ENCODE measurements around the gene APOD. TPM values are rescaled to one million over a fixed set of nuclear protein-coding genes. Genes with fewer than 3 reads are reported as not detected.
"Not testable (repeated sequence)": the region's sequence is repeated elsewhere in the genome, so short reads cannot be mapped to it uniquely, and the experiment has no call there.

Gene APOD
- total RNA-seq, 1 experiment from 2014 or later = not detected

GRCh38 chr3:195591852-195592251, 8.1 kb upstream of the APOD start:
- BruUV-seq (replicated peaks) = no TSS peak
- Mint-ChIP-seq H3K4me1 (ENCODE audit: low read depth, unreplicated experiment) (no peaks in the 10 kb centered on the region), H3K27ac (ENCODE audit: unreplicated experiment) (no peak overlapping the region), H3K4me3 (ENCODE audit: low read depth, unreplicated experiment) (no peak overlapping the region), H3K27me3 (ENCODE audit: unreplicated experiment) (peaks cover 15% of the 10 kb centered on the region), H3K36me3 (ENCODE audit: insufficient read depth, unreplicated experiment) (no peaks in the 10 kb centered on the region), H3K9me3 (ENCODE audit: low read depth, unreplicated experiment) (no peaks in the 10 kb centered on the region)
- intact Hi-C loops (cut with micrococcal nuclease; ENCODE audit: unreplicated experiment) = no loop called here
- DNase-seq = no peak
- CTCF ChIA-PET = no interaction called here
- no peak for TF ChIP-seq CTCF (IDR thresholded peaks at IDR 0.05; ENCODE audit: unreplicated experiment)

GRCh38 chr3:195591220-195591619, 7.5 kb upstream of the APOD start:
- DNase-seq = no peak
- intact Hi-C loops (cut with micrococcal nuclease; ENCODE audit: unreplicated experiment) = no loop called here

GRCh38 chr3:195590381-195590780, 6.6 kb upstream of the APOD start:
- intact Hi-C loops (cut with micrococcal nuclease; ENCODE audit: unreplicated experiment); H3K9me3 Mint-ChIP-seq (ENCODE audit: low read depth, unreplicated experiment); CTCF ChIA-PET; H3K4me1 Mint-ChIP-seq (ENCODE audit: low read depth, unreplicated experiment); H3K27me3 Mint-ChIP-seq (ENCODE audit: unreplicated experiment); H3K27ac Mint-ChIP-seq (ENCODE audit: unreplicated experiment); DNase-seq; H3K36me3 Mint-ChIP-seq (ENCODE audit: insufficient read depth, unreplicated experiment); H3K4me3 Mint-ChIP-seq (ENCODE audit: low read depth, unreplicated experiment); BruUV-seq (replicated peaks): not testable (repeated sequence)

More at GRCh38 chr3:195591220-195591619, 7.5 kb upstream of the APOD start:
- H3K27me3 Mint-ChIP-seq (ENCODE audit: unreplicated experiment) = peaks cover 9% of the 10 kb centered on the region
- H3K4me3 Mint-ChIP-seq (ENCODE audit: low read depth, unreplicated experiment) = no peak overlapping the region
- H3K36me3 Mint-ChIP-seq (ENCODE audit: insufficient read depth, unreplicated experiment) = no peaks in the 10 kb centered on the region
- CTCF ChIA-PET = no interaction called here
- H3K9me3 Mint-ChIP-seq (ENCODE audit: low read depth, unreplicated experiment) = no peaks in the 10 kb centered on the region
- no peaks in the 10 kb centered on the region for H3K4me1 Mint-ChIP-seq (ENCODE audit: low read depth, unreplicated experiment)
- H3K27ac Mint-ChIP-seq (ENCODE audit: unreplicated experiment) = no peak overlapping the region
- no peak for TF ChIP-seq CTCF (IDR thresholded peaks at IDR 0.05; ENCODE audit: unreplicated experiment)
- no TSS peak for BruUV-seq (replicated peaks)

- H3K4me1 Mint-ChIP-seq (ENCODE audit: low read depth, unreplicated experiment); CTCF ChIA-PET; intact Hi-C loops (cut with micrococcal nuclease; ENCODE audit: unreplicated experiment); BruUV-seq (replicated peaks); H3K27ac Mint-ChIP-seq (ENCODE audit: unreplicated experiment); H3K4me3 Mint-ChIP-seq (ENCODE audit: low read depth, unreplicated experiment); DNase-seq; H3K9me3 Mint-ChIP-seq (ENCODE audit: low read depth, unreplicated experiment); H3K36me3 Mint-ChIP-seq (ENCODE audit: insufficient read depth, unreplicated experiment); H3K27me3 Mint-ChIP-seq (ENCODE audit: unreplicated experiment): not testable (repeated sequence)
Measured at GRCh38 chr3:195589796-195590195, 6.1 kb upstream of the APOD start.

GRCh38 chr3:195587824-195588223, 4.1 kb upstream of the APOD start:
- Mint-ChIP-seq H3K4me3 (ENCODE audit: low read depth, unreplicated experiment) (no peak overlapping the region), H3K9me3 (ENCODE audit: low read depth, unreplicated experiment) (no peaks in the 10 kb centered on the region), H3K27ac (ENCODE audit: unreplicated experiment) (no peak overlapping the region), H3K27me3 (ENCODE audit: unreplicated experiment) (no peaks in the 10 kb centered on the region), H3K4me1 (ENCODE audit: low read depth, unreplicated experiment) (no peaks in the 10 kb centered on the region), H3K36me3 (ENCODE audit: insufficient read depth, unreplicated experiment) (no peaks in the 10 kb centered on the region)
- no peak for TF ChIP-seq CTCF (IDR thresholded peaks at IDR 0.05; ENCODE audit: unreplicated experiment)
- BruUV-seq (replicated peaks) = no TSS peak
- DNase-seq = no peak
- intact Hi-C loops (cut with micrococcal nuclease; ENCODE audit: unreplicated experiment) = no loop called here
- CTCF ChIA-PET = no interaction called here

Data from Calu3 (cell line).